ENCODE data around the gene USP32. TPM values are rescaled to one million over a fixed set of nuclear protein-coding genes. Genes with fewer than 3 reads are reported as not detected.
A peak's percentile ranks its signal among the peaks of the same experiment; 100 is the strongest.

USP32 gene
- total and polyA plus RNA-seq, 2 donors from 2014 or later, result 14.6 to 53.1 TPM

- no peak for TF ChIP-seq CTCF (IDR thresholded peaks at IDR 0.05; ENCODE audit: borderline replicate concordance, extremely low read depth, insufficient read depth)
- no peaks in the 10 kb centered on the region for H3K36me3 ChIP-seq (ENCODE audit: control insufficient read depth in 2 of 3, insufficient read depth in 3 of 3, low read length in 3 of 3)
- DNase-seq (peak in 1 of 5 donors; percentile 31), FAIRE-seq (no peak)
- H3K4me3 ChIP-seq (ENCODE audit: low read length in 3 of 3), result no peak overlapping the region
- intact Hi-C loops (cut with DNase I), result no loop called here
- peaks cover 0 to 9% (median 7%) of the 10 kb centered on the region in 3 donors for H3K4me1 ChIP-seq (ENCODE audit: control insufficient read depth in 2 of 3, insufficient read depth in 2 of 3, low read depth in 1 of 3, low read length in 3 of 3)
- no peaks in the 10 kb centered on the region for H3K9me3 ChIP-seq (ENCODE audit: control insufficient read depth in 2 of 3, insufficient read depth in 1 of 3, low read length in 3 of 3)
- H3K9ac ChIP-seq (ENCODE audit: low read length in 3 of 3), result no peak overlapping the region
- peak overlapping the region in 1 of 2 donors; percentile 42 for H3K27ac ChIP-seq (ENCODE audit: low read depth in 2 of 2, low read length in 2 of 2)
- H3K27me3 ChIP-seq (ENCODE audit: control insufficient read depth, insufficient read depth, low read length), result no peaks in the 10 kb centered on the region
Measured at GRCh38 chr17:60169921-60170817, 221.8 kb downstream of the USP32 start.

- H3K4me1 ChIP-seq (ENCODE audit: control insufficient read depth in 2 of 3, insufficient read depth in 2 of 3, low read depth in 1 of 3, low read length in 3 of 3), result peaks cover 0 to 5% (median 0%) of the 10 kb centered on the region in 3 donors
Measured at GRCh38 chr17:60168654-60169053, 223.3 kb downstream of the USP32 start.

GRCh38 chr17:60167065-60167741, 224.7 kb downstream of the USP32 start:
- no peaks in the 10 kb centered on the region for H3K9me3 ChIP-seq (ENCODE audit: control insufficient read depth in 2 of 3, insufficient read depth in 1 of 3, low read length in 3 of 3)
- intact Hi-C loops (cut with DNase I), result no loop called here
- H3K9ac ChIP-seq (ENCODE audit: low read length in 3 of 3), result no peak overlapping the region
- H3K4me1 ChIP-seq (ENCODE audit: control insufficient read depth in 2 of 3, insufficient read depth in 2 of 3, low read depth in 1 of 3, low read length in 3 of 3), result peaks cover 0 to 14% (median 0%) of the 10 kb centered on the region in 3 donors
- no peak for DNase-seq
- H3K27ac ChIP-seq (ENCODE audit: low read depth in 2 of 2, low read length in 2 of 2), result no peak overlapping the region
- no peaks in the 10 kb centered on the region for H3K36me3 ChIP-seq (ENCODE audit: control insufficient read depth in 2 of 3, insufficient read depth in 3 of 3, low read length in 3 of 3)
- FAIRE-seq, result no peak
- no peak for TF ChIP-seq CTCF (IDR thresholded peaks at IDR 0.05; ENCODE audit: borderline replicate concordance, extremely low read depth, insufficient read depth)
- H3K4me3 ChIP-seq (ENCODE audit: low read length in 3 of 3), result no peak overlapping the region
- no peaks in the 10 kb centered on the region for H3K27me3 ChIP-seq (ENCODE audit: control insufficient read depth, insufficient read depth, low read length)

More at GRCh38 chr17:60168654-60169053, 223.3 kb downstream of the USP32 start:
- H3K36me3 ChIP-seq (ENCODE audit: control insufficient read depth in 2 of 3, insufficient read depth in 3 of 3, low read length in 3 of 3), result no peaks in the 10 kb centered on the region
- intact Hi-C loops (cut with DNase I), result no loop called here
- no peaks in the 10 kb centered on the region for H3K27me3 ChIP-seq (ENCODE audit: control insufficient read depth, insufficient read depth, low read length)
- FAIRE-seq (no peak), DNase-seq (no peak)
- no peak overlapping the region for H3K4me3 ChIP-seq (ENCODE audit: low read length in 3 of 3)
- no peak overlapping the region for H3K27ac ChIP-seq (ENCODE audit: low read depth in 2 of 2, low read length in 2 of 2)
- H3K9ac ChIP-seq (ENCODE audit: low read length in 3 of 3), result no peak overlapping the region
- no peaks in the 10 kb centered on the region for H3K9me3 ChIP-seq (ENCODE audit: control insufficient read depth in 2 of 3, insufficient read depth in 1 of 3, low read length in 3 of 3)
- no peak for TF ChIP-seq CTCF (IDR thresholded peaks at IDR 0.05; ENCODE audit: borderline replicate concordance, extremely low read depth, insufficient read depth)
